HL-60 (cell line): ENCODE data around the gene GALNT7.
A peak's percentile ranks its signal among the peaks of the same experiment; 100 is the strongest.

ENCODE experiments used
- DNase-seq, 2 experiments: peaks; one replicate each; pipeline ENCODE4 v3.0.0-alpha.2; 2010 to 2020; ENCODE audit warnings: low read depth in 1 of 2, low spot score in 1 of 2
- H3K27ac ChIP-seq: fragments of 250-450 bp; sonication (Bioruptor Pico); replicated peaks from 2 replicates; pipeline ENCODE4 v1.5.1; 2020; ENCODE audit warnings: mild to moderate bottlenecking, moderate library complexity
- H3K27me3 ChIP-seq: fragments of 250-450 bp; sonication (Bioruptor Pico); 2 replicates; pipeline ENCODE4 v1.5.1; 2021; ENCODE audit warnings: mild to moderate bottlenecking, moderate library complexity; ENCODE audit not compliant: insufficient read depth, poor library complexity, severe bottlenecking
- H3K4me3 ChIP-seq: replicated peaks from 2 replicates; pipeline ENCODE4 v1.5.1; 2011; ENCODE audit warnings: mild to moderate bottlenecking, control low read depth, low read length; ENCODE audit not compliant: insufficient read depth
- CTCF ChIP-seq: IDR thresholded peaks from one replicate; pipeline ENCODE4 v1.5.1; 2011; ENCODE audit warnings: low read length, control low read depth, inconsistent platforms; ENCODE audit not compliant: insufficient read depth
- GABPA ChIP-seq: IDR thresholded peaks from 2 replicates; pipeline ENCODE4 v1.6.1; 2012; ENCODE audit warnings: low read depth
- POLR2AphosphoS5 ChIP-seq: IDR thresholded peaks from 2 replicates; pipeline ENCODE4 v1.6.1; 2012; ENCODE audit warnings: low read depth
- REST ChIP-seq: IDR thresholded peaks from 2 replicates; pipeline ENCODE4 v1.6.1; 2012; ENCODE audit warnings: low read depth; ENCODE audit not compliant: insufficient replicate concordance
- SPI1 ChIP-seq: IDR thresholded peaks from 2 replicates; pipeline ENCODE4 v1.6.1; 2012; ENCODE audit warnings: low read depth, mild to moderate bottlenecking, borderline replicate concordance

The GALNT7 gene

GRCh38 chr4:173288296-173288695, 119.7 kb downstream of the GALNT7 start:
- no peaks in the 10 kb centered on the region for H3K27me3 ChIP-seq
- TF ChIP-seq CTCF: peak; percentile 54
- TF ChIP-seq SPI1: peak; percentile 45; the same call in 1 of the 2 replicates
- TF ChIP-seq POLR2AphosphoS5: no peak
- no peak for TF ChIP-seq GABPA
- H3K4me3 ChIP-seq: peak overlapping the region; percentile 42; the same call in 1 of the 2 replicates
- DNase-seq: peak; percentile 50 to 95
- H3K27ac ChIP-seq: peak overlapping the region; percentile 80

GRCh38 chr4:173288698-173289352, 120.2 kb downstream of the GALNT7 start:
- Histone ChIP-seq H3K27ac (peak overlapping the region; percentile 80), H3K27me3 (no peaks in the 10 kb centered on the region), H3K4me3 (peak overlapping the region; percentile 42)
- TF ChIP-seq SPI1: no peak
- DNase-seq: no peak

GRCh38 chr4:173289353-173289727, 120.7 kb downstream of the GALNT7 start:
- peak in 1 of 2 experiments; percentile 69 for DNase-seq
- TF ChIP-seq POLR2AphosphoS5: peak; percentile 74
- TF ChIP-seq REST: no peak
- TF ChIP-seq CTCF: no peak
- peak overlapping the region; percentile 80 for H3K27ac ChIP-seq
- no peaks in the 10 kb centered on the region for H3K27me3 ChIP-seq
- peak overlapping the region; percentile 42 for H3K4me3 ChIP-seq

GRCh38 chr4:173291899-173292298, 123.3 kb downstream of the GALNT7 start:
- no peak overlapping the region for H3K27ac ChIP-seq

More at GRCh38 chr4:173291899-173292298, 123.3 kb downstream of the GALNT7 start:
- Histone ChIP-seq H3K4me3 (no peak overlapping the region), H3K27me3 (no peaks in the 10 kb centered on the region)
- TF ChIP-seq REST (no peak), GABPA (no peak), POLR2AphosphoS5 (no peak), CTCF (no peak), SPI1 (no peak)
- DNase-seq: no peak
